GM23338 (cell line): Measurements from ENCODE around the gene TESK2. TPM values are rescaled to one million over a fixed set of nuclear protein-coding genes. Genes with fewer than 3 reads are reported as not detected.

Experiments used
- ATAC-seq: fragments of 200-7000 bp; cut with Tn5 transposase; 3 replicates; pipeline ENCODE4 v1.9.1; 2020
- DNase-seq: peaks from one replicate; pipeline ENCODE4 v3.0.0-alpha.2; 2015; ENCODE audit warnings: low spot score
- H2AFZ ChIP-seq: fragments of 200-600 bp; sonication (generic); 2 replicates; pipeline ENCODE4 v1.8.0; 2016; ENCODE audit warnings: antibody characterized with exemption, mild to moderate bottlenecking, moderate library complexity
- H3F3A ChIP-seq: fragments of 200-600 bp; sonication (generic); replicated peaks from 2 replicates; pipeline ENCODE4 v1.8.0; 2017; ENCODE audit warnings: antibody characterized with exemption, mixed run types, low read depth
- H3K27ac ChIP-seq: fragments of 200-600 bp; sonication (generic); 2 replicates; pipeline ENCODE4 v1.6.1; 2016; ENCODE audit warnings: low read depth
- H3K27me3 ChIP-seq: fragments of 200-600 bp; sonication (generic); 2 replicates; pipeline ENCODE4 v1.8.0; 2016; ENCODE audit warnings: mild to moderate bottlenecking, mixed run types, moderate library complexity; ENCODE audit not compliant: insufficient read depth
- H3K36me3 ChIP-seq: fragments of 200-600 bp; sonication (generic); 2 replicates; pipeline ENCODE4 v1.8.0; 2016; ENCODE audit warnings: mild to moderate bottlenecking; ENCODE audit not compliant: insufficient read depth
- H3K4me1 ChIP-seq: fragments of 200-600 bp; sonication (generic); 2 replicates; pipeline ENCODE4 v1.8.0; 2016; ENCODE audit warnings: mild to moderate bottlenecking, moderate library complexity; ENCODE audit not compliant: insufficient read depth
- H3K4me2 ChIP-seq: fragments of 200-600 bp; sonication (generic); 2 replicates; pipeline ENCODE4 v1.7.1; 2017; ENCODE audit warnings: mixed run types
- H3K4me3 ChIP-seq: fragments of 200-600 bp; sonication (generic); 2 replicates; pipeline ENCODE4 v1.6.1; 2016; ENCODE audit warnings: mixed run types
- H3K79me2 ChIP-seq: fragments of 200-600 bp; sonication (generic); replicated peaks from 2 replicates; pipeline ENCODE4 v1.8.0; 2017; ENCODE audit warnings: mild to moderate bottlenecking; ENCODE audit not compliant: insufficient read depth
- H3K9me2 ChIP-seq: fragments of 200-600 bp; sonication (generic); 2 replicates; pipeline ENCODE4 v1.8.0; 2017; ENCODE audit not compliant: insufficient read depth
- H4K20me1 ChIP-seq: fragments of 200-600 bp; sonication (generic); replicated peaks from 2 replicates; pipeline ENCODE4 v1.8.0; 2017; ENCODE audit warnings: mild to moderate bottlenecking; ENCODE audit not compliant: insufficient read depth
- H3K27ac Mint-ChIP-seq: 2 replicates; pipeline ENCODE4 v1.8.0; 2020; ENCODE audit warnings: inconsistent platforms, mild to moderate bottlenecking, moderate library complexity, mixed read lengths
- H3K27me3 Mint-ChIP-seq: 3 replicates; pipeline ENCODE4 v1.8.0; 2022; ENCODE audit warnings: low read depth, mild to moderate bottlenecking, moderate library complexity, mixed read lengths, inconsistent platforms; ENCODE audit not compliant: insufficient read depth, poor library complexity
- H3K36me3 Mint-ChIP-seq: 3 replicates; pipeline ENCODE4 v1.8.0; 2021; ENCODE audit warnings: low read depth, mild to moderate bottlenecking, inconsistent platforms, moderate library complexity, mixed read lengths
- H3K4me1 Mint-ChIP-seq: 3 replicates; pipeline ENCODE4 v1.8.0; 2020; ENCODE audit warnings: mild to moderate bottlenecking, inconsistent platforms, mixed read lengths
- H3K4me3 Mint-ChIP-seq: 3 replicates; pipeline ENCODE4 v1.8.0; 2021; ENCODE audit warnings: moderate library complexity, mild to moderate bottlenecking, inconsistent platforms, mixed read lengths
- H3K9me3 Mint-ChIP-seq: 3 replicates; pipeline ENCODE4 v1.8.0; 2020; ENCODE audit warnings: moderate library complexity, mild to moderate bottlenecking, inconsistent platforms, mixed read lengths
- CREB1 ChIP-seq: fragments of 250-450 bp; sonication (Bioruptor Pico); IDR thresholded peaks from 2 replicates; pipeline ENCODE4 v1.5.0; 2020; ENCODE audit warnings: low read depth, mild to moderate bottlenecking, moderate library complexity
- EZH2 ChIP-seq: fragments of 200-600 bp; sonication (generic); IDR thresholded peaks from one replicate; pipeline ENCODE4 v1.8.0; 2017; ENCODE audit warnings: antibody characterized with exemption, mild to moderate bottlenecking, low read depth; ENCODE audit not compliant: unreplicated experiment
- EZH2phosphoT487 ChIP-seq: fragments of 200-600 bp; sonication (generic); IDR thresholded peaks from one replicate; pipeline ENCODE4 v1.8.1; 2018; ENCODE audit warnings: antibody characterized with exemption; ENCODE audit not compliant: unreplicated experiment
- JUNB ChIP-seq: IDR thresholded peaks from one replicate; pipeline ENCODE4 v1.6.1; 2016; ENCODE audit warnings: antibody characterized with exemption; ENCODE audit not compliant: unreplicated experiment
- NANOG ChIP-seq: IDR thresholded peaks from 2 replicates; pipeline ENCODE4 v1.6.1; 2016; ENCODE audit warnings: antibody characterized with exemption, borderline replicate concordance
- POLR2AphosphoS5 ChIP-seq: IDR thresholded peaks from 2 replicates; pipeline ENCODE4 v1.6.1; 2016; ENCODE audit warnings: antibody characterized with exemption, low read depth
- STAT1 ChIP-seq: IDR thresholded peaks from one replicate; pipeline ENCODE4 v1.6.1; 2016; ENCODE audit warnings: antibody characterized with exemption; ENCODE audit not compliant: unreplicated experiment
- ZNF114 ChIP-seq: fragments of 250-450 bp; sonication (Bioruptor Pico); IDR thresholded peaks from 2 replicates; pipeline ENCODE4 v1.5.0; 2020; ENCODE audit warnings: mild to moderate bottlenecking, moderate library complexity
- ZNF331 ChIP-seq: fragments of 250-450 bp; sonication (Bioruptor Pico); IDR thresholded peaks from 2 replicates; pipeline ENCODE4 v1.5.0; 2020; ENCODE audit warnings: low read depth, mild to moderate bottlenecking, moderate library complexity
- polyA plus RNA-seq: library from polyadenylated mRNA; unstranded; fragments of >200 nt; fragmentation: Nextera tagmentation; extraction: Ambion mirVana; gene quantifications from 2 replicates; pipeline ENCODE4 v1.2.1, GENCODE V29; 2016
- total RNA-seq: library from RNA; depleted of rRNA; stranded (reverse); fragments of >200 nt; shearing (Covaris generic); gene quantifications from 2 replicates; pipeline ENCODE4 v1.2.3, GENCODE V29; 2014
- TF ChIP-seq, protein P1 (sequence below), 2 experiments: fragments of 200-600 bp in 1 of 2; sonication (generic) in 1 of 2; conservative IDR thresholded peaks; 2 replicates each; pipeline versions ENCODE4 v1.5.1 to v1.6.1; 2016 to 2017; ENCODE audit warnings: antibody characterized with exemption in 2 of 2, low read depth in 2 of 2, mild to moderate bottlenecking in 2 of 2, moderate library complexity in 1 of 2
- TF ChIP-seq, protein P2 (sequence below): IDR thresholded peaks from one replicate; pipeline ENCODE4 v1.6.1; 2018; ENCODE audit warnings: antibody characterized with exemption; ENCODE audit not compliant: unreplicated experiment
- TF ChIP-seq, protein P3 (sequence below): fragments of 250-450 bp; sonication (Bioruptor Pico); IDR thresholded peaks from 2 replicates; pipeline ENCODE4 v1.5.0; 2020; ENCODE audit warnings: mild to moderate bottlenecking, moderate library complexity
- TF ChIP-seq, protein P4 (sequence below): IDR thresholded peaks from 2 replicates; pipeline ENCODE4 v1.6.1; 2016; ENCODE audit warnings: antibody characterized with exemption

Gene TESK2
- total and polyA plus RNA-seq, 2 experiments from 2014 or later, result 5.2 to 14.0 TPM

DNA sequence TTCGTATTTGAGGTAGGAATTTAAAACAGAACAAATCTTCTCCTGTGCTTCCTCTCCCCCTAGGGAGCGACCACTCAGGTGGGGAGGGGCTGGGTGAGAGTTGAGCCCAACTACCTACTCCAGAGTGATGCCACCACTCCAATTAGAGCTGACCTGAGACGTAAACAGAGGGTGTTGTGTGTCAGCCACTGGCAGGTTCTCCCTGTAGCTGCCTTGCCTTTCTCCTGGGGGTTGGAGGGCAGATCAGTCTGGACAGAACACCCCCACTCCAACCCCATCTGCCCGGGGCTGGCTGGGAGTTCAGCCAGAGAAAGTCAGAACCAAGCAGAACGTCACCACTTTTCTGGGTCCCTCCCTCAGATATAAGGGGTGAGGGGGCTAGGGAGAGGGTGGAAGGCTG lies 162.3 kb downstream of the TESK2 start:
- no peaks in the 10 kb centered on the region for H3K27me3 ChIP-seq
- peak overlapping the region; percentile 60 for H3K27ac Mint-ChIP-seq
- H3K79me2 ChIP-seq, result peaks cover 14% of the 10 kb centered on the region
- no peaks in the 10 kb centered on the region; the same call in 1 of the 2 replicates for H4K20me1 ChIP-seq
- H3K36me3 Mint-ChIP-seq, result peaks cover 53% of the 10 kb centered on the region; the same call in 2 of the 3 replicates
- ATAC-seq (peak; percentile 19), DNase-seq (peak; percentile 33)
- peak overlapping the region; percentile 83 for H3K4me3 Mint-ChIP-seq
- H3K27ac ChIP-seq, result peak overlapping the region; percentile 88
- H3K4me2 ChIP-seq, result peak overlapping the region; percentile 91
- H3K4me3 ChIP-seq, result peak overlapping the region; percentile 71
- peaks cover 23% of the 10 kb centered on the region for H3K4me1 ChIP-seq
- H3K9me2 ChIP-seq, result no peaks in the 10 kb centered on the region
- peaks cover 3% of the 10 kb centered on the region; the same call in 1 of the 2 replicates for H3K36me3 ChIP-seq
- no peak overlapping the region for H2AFZ ChIP-seq
- H3F3A ChIP-seq, result peaks cover 12% of the 10 kb centered on the region
- peaks cover 5% of the 10 kb centered on the region; the same call in 2 of the 3 replicates for H3K9me3 Mint-ChIP-seq
- TF ChIP-seq, protein P1, sequence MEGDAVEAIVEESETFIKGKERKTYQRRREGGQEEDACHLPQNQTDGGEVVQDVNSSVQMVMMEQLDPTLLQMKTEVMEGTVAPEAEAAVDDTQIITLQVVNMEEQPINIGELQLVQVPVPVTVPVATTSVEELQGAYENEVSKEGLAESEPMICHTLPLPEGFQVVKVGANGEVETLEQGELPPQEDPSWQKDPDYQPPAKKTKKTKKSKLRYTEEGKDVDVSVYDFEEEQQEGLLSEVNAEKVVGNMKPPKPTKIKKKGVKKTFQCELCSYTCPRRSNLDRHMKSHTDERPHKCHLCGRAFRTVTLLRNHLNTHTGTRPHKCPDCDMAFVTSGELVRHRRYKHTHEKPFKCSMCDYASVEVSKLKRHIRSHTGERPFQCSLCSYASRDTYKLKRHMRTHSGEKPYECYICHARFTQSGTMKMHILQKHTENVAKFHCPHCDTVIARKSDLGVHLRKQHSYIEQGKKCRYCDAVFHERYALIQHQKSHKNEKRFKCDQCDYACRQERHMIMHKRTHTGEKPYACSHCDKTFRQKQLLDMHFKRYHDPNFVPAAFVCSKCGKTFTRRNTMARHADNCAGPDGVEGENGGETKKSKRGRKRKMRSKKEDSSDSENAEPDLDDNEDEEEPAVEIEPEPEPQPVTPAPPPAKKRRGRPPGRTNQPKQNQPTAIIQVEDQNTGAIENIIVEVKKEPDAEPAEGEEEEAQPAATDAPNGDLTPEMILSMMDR (conservative IDR thresholded peaks at IDR 0.05; ENCODE audit: low read depth in 2 of 2), result no peak
- TF ChIP-seq ZNF114 (CRISPR knock-in tag) (no peak), STAT1 (no peak), POLR2AphosphoS5 (no peak), EZH2 (no peak), CREB1 (CRISPR knock-in tag) (no peak), JUNB (no peak), NANOG (no peak), ZNF331 (CRISPR knock-in tag) (no peak), EZH2phosphoT487 (no peak)
- TF ChIP-seq, protein P2, sequence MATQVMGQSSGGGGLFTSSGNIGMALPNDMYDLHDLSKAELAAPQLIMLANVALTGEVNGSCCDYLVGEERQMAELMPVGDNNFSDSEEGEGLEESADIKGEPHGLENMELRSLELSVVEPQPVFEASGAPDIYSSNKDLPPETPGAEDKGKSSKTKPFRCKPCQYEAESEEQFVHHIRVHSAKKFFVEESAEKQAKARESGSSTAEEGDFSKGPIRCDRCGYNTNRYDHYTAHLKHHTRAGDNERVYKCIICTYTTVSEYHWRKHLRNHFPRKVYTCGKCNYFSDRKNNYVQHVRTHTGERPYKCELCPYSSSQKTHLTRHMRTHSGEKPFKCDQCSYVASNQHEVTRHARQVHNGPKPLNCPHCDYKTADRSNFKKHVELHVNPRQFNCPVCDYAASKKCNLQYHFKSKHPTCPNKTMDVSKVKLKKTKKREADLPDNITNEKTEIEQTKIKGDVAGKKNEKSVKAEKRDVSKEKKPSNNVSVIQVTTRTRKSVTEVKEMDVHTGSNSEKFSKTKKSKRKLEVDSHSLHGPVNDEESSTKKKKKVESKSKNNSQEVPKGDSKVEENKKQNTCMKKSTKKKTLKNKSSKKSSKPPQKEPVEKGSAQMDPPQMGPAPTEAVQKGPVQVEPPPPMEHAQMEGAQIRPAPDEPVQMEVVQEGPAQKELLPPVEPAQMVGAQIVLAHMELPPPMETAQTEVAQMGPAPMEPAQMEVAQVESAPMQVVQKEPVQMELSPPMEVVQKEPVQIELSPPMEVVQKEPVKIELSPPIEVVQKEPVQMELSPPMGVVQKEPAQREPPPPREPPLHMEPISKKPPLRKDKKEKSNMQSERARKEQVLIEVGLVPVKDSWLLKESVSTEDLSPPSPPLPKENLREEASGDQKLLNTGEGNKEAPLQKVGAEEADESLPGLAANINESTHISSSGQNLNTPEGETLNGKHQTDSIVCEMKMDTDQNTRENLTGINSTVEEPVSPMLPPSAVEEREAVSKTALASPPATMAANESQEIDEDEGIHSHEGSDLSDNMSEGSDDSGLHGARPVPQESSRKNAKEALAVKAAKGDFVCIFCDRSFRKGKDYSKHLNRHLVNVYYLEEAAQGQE, result no peak
- TF ChIP-seq, protein P3, sequence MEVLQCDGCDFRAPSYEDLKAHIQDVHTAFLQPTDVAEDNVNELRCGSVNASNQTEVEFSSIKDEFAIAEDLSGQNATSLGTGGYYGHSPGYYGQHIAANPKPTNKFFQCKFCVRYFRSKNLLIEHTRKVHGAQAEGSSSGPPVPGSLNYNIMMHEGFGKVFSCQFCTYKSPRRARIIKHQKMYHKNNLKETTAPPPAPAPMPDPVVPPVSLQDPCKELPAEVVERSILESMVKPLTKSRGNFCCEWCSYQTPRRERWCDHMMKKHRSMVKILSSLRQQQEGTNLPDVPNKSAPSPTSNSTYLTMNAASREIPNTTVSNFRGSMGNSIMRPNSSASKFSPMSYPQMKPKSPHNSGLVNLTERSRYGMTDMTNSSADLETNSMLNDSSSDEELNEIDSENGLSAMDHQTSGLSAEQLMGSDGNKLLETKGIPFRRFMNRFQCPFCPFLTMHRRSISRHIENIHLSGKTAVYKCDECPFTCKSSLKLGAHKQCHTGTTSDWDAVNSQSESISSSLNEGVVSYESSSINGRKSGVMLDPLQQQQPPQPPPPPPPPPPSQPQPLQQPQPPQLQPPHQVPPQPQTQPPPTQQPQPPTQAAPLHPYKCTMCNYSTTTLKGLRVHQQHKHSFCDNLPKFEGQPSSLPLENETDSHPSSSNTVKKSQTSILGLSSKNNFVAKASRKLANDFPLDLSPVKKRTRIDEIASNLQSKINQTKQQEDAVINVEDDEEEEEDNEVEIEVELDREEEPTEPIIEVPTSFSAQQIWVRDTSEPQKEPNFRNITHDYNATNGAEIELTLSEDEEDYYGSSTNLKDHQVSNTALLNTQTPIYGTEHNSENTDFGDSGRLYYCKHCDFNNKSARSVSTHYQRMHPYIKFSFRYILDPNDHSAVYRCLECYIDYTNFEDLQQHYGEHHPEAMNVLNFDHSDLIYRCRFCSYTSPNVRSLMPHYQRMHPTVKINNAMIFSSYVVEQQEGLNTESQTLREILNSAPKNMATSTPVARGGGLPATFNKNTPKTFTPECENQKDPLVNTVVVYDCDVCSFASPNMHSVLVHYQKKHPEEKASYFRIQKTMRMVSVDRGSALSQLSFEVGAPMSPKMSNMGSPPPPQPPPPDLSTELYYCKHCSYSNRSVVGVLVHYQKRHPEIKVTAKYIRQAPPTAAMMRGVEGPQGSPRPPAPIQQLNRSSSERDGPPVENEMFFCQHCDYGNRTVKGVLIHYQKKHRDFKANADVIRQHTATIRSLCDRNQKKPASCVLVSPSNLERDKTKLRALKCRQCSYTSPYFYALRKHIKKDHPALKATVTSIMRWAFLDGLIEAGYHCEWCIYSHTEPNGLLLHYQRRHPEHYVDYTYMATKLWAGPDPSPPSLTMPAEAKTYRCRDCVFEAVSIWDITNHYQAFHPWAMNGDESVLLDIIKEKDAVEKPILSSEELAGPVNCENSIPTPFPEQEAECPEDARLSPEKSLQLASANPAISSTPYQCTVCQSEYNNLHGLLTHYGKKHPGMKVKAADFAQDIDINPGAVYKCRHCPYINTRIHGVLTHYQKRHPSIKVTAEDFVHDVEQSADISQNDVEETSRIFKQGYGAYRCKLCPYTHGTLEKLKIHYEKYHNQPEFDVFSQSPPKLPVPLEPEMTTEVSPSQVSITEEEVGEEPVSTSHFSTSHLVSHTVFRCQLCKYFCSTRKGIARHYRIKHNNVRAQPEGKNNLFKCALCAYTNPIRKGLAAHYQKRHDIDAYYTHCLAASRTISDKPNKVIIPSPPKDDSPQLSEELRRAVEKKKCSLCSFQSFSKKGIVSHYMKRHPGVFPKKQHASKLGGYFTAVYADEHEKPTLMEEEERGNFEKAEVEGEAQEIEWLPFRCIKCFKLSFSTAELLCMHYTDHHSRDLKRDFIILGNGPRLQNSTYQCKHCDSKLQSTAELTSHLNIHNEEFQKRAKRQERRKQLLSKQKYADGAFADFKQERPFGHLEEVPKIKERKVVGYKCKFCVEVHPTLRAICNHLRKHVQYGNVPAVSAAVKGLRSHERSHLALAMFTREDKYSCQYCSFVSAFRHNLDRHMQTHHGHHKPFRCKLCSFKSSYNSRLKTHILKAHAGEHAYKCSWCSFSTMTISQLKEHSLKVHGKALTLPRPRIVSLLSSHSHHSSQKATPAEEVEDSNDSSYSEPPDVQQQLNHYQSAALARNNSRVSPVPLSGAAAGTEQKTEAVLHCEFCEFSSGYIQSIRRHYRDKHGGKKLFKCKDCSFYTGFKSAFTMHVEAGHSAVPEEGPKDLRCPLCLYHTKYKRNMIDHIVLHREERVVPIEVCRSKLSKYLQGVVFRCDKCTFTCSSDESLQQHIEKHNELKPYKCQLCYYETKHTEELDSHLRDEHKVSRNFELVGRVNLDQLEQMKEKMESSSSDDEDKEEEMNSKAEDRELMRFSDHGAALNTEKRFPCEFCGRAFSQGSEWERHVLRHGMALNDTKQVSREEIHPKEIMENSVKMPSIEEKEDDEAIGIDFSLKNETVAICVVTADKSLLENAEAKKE (CRISPR knock-in tag), result no peak
- TF ChIP-seq, protein P4, sequence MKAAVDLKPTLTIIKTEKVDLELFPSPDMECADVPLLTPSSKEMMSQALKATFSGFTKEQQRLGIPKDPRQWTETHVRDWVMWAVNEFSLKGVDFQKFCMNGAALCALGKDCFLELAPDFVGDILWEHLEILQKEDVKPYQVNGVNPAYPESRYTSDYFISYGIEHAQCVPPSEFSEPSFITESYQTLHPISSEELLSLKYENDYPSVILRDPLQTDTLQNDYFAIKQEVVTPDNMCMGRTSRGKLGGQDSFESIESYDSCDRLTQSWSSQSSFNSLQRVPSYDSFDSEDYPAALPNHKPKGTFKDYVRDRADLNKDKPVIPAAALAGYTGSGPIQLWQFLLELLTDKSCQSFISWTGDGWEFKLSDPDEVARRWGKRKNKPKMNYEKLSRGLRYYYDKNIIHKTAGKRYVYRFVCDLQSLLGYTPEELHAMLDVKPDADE, result no peak
- H3K4me1 Mint-ChIP-seq, result peaks cover 37% of the 10 kb centered on the region
- peaks cover 24% of the 10 kb centered on the region for H3K27me3 Mint-ChIP-seq
